ENCODE measurements around the gene ZNF571. TPM values are rescaled to one million over a fixed set of nuclear protein-coding genes. Genes with fewer than 3 reads are reported as not detected.

The ZNF571 gene
- total and polyA plus RNA-seq, 3 donors from 2014 or later = 5.9 to 13.1 (median 9.1) TPM

DNA sequence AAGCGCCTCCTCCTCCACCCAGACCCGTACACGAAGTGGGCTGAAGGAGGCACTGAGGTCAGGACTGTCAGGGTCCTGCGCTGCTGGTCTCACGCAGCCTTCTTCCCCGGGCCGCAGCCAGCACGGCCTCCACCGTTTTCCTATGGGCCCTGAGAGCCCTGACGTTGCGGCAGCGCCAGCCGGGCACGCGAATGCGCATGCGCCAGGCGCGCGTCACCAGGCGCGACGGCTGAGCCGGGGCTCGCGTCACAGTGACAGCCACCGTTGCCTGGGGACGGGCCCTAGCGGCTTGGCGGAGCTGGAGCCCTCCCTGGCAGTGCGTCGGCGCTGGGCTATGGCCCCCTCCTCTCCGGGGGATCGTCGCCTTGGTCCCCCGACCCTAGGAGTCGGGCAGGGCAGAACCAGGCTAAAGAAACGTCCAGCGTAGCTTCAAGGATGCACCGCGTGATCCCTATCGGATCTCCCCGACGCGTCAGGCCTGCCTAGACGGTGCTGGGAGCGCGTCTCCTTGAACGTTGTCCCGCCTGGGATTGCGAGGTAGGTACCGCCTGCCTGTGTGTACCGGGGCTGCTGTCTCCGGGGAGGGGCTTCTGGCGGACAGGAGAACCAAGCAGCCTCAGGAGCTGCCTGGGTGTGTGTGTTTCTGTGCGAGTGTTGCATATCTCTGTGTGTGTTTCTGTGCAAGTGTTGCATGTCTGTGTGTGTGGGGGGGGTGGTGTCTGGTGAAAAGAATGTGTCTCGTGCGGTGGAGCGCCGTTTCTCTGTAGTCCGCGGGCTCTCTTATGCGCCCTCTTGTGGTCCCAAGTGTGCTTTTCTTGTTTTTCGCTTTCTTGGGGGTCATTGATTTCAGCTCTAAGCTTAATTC is 43.2 kb downstream of the ZNF571 start:
- peak overlapping the region; percentile 64 to 83 for H3K4me3 ChIP-seq
- no peak for TF ChIP-seq POLR2A (IDR thresholded peaks at IDR 0.05)
- TF ChIP-seq, protein P1, sequence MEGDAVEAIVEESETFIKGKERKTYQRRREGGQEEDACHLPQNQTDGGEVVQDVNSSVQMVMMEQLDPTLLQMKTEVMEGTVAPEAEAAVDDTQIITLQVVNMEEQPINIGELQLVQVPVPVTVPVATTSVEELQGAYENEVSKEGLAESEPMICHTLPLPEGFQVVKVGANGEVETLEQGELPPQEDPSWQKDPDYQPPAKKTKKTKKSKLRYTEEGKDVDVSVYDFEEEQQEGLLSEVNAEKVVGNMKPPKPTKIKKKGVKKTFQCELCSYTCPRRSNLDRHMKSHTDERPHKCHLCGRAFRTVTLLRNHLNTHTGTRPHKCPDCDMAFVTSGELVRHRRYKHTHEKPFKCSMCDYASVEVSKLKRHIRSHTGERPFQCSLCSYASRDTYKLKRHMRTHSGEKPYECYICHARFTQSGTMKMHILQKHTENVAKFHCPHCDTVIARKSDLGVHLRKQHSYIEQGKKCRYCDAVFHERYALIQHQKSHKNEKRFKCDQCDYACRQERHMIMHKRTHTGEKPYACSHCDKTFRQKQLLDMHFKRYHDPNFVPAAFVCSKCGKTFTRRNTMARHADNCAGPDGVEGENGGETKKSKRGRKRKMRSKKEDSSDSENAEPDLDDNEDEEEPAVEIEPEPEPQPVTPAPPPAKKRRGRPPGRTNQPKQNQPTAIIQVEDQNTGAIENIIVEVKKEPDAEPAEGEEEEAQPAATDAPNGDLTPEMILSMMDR (IDR thresholded peaks at IDR 0.05) = peak; percentile 32 to 65 (median 42)
- 0 to 3% methylated on average over 9 to 62 of the region's 65 CpGs for WGBS, 2 donors
- peak; percentile 89 for DNase-seq
- intact Hi-C loops (cut with DNase I; ENCODE audit: low total_unique reads) = no loop called here
- H3K27ac ChIP-seq = peak overlapping the region; percentile 68 to 78
- H3K4me1 ChIP-seq = no peaks in the 10 kb centered on the region
- no peaks in the 10 kb centered on the region for H3K27me3 ChIP-seq
- H3K9me3 ChIP-seq = no peaks in the 10 kb centered on the region
- H3K36me3 ChIP-seq (ENCODE audit: low read depth, missing control alignments) = no peaks in the 10 kb centered on the region

DNA sequence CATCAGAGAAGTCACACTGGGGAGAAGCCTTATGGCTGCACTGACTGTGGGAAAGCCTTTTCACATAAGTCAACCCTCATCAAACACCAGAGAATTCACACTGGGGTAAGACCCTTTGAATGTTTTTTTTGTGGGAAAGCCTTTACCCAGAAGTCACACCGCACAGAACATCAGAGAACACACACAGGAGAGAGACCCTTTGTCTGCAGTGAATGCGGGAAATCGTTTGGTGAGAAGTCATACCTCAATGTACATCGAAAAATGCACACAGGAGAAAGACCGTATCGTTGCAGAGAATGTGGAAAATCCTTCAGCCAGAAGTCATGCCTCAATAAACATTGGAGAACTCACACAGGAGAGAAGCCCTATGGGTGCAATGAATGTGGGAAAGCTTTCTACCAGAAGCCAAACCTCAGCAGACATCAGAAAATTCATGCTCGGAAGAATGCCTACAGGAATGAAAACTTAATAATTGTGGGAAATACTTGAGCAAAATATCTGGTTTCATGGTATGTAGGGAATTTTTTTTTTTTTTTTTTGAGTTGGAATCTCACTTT is 57.1 kb downstream of the ZNF571 start:
- Histone ChIP-seq H3K27me3 (no peaks in the 10 kb centered on the region), H3K36me3 (ENCODE audit: low read depth, missing control alignments) (no peaks in the 10 kb centered on the region), H3K4me3 (no peak overlapping the region), H3K4me1 (no peaks in the 10 kb centered on the region), H3K27ac (no peak overlapping the region), H3K9me3 (no peaks in the 10 kb centered on the region)
- intact Hi-C loops (cut with DNase I; ENCODE audit: low total_unique reads) = no loop called here
- 93 to 99% methylated on average over 7 of the region's 7 CpGs for WGBS, 2 donors
- DNase-seq = no peak
- TF ChIP-seq POLR2A (IDR thresholded peaks at IDR 0.05) = no peak
- TF ChIP-seq, protein P1 (IDR thresholded peaks at IDR 0.05) = no peak

DNA sequence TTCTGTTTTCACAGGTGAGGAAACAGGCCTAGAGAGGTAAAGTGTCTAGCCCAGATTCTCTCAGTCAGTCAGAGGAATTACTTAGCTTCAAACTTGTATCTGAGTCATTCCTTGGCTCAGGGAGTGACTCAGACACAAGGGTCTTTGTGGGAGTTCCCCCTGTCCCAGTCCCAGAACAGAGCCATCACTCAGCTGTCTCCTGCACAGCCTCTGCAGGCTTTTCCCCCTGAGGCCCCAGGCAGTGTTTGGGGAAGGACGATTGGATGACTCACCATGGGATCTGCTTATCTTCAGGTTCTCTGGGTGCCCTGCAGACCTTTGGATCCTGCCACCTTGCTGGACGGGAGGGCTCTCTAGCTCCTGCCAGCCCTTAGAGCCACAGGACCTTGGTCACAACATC is 74.7 kb downstream of the ZNF571 start:
- intact Hi-C loops (cut with DNase I; ENCODE audit: low total_unique reads) = no loop called here
- H3K4me1 ChIP-seq = no peaks in the 10 kb centered on the region
- WGBS, 2 donors = 50 to 54% methylated on average over 1 to 2 of the region's 2 CpGs
- no peak overlapping the region for H3K27ac ChIP-seq
- H3K9me3 ChIP-seq = no peaks in the 10 kb centered on the region
- no peaks in the 10 kb centered on the region for H3K36me3 ChIP-seq (ENCODE audit: low read depth, missing control alignments)
- H3K27me3 ChIP-seq = no peaks in the 10 kb centered on the region
- TF ChIP-seq, protein P1 (IDR thresholded peaks at IDR 0.05) = no peak
- no peak for TF ChIP-seq POLR2A (IDR thresholded peaks at IDR 0.05)
- no peak overlapping the region for H3K4me3 ChIP-seq
- no peak for DNase-seq

Other genes starting within 250 kb of the ZNF571 start
- gene ZNF527, start 223.7 kb downstream of the ZNF571 start, total RNA-seq = 10 to 100 TPM; 19.4 to 22.5 TPM
- 6.8 TPM for gene ZNF527, start 223.7 kb downstream of the ZNF571 start, polyA plus RNA-seq (ENCODE audit: insufficient read depth, low read depth, low replicate concordance)
- 10 to 100 TPM; 21.2 to 29.9 TPM for gene ZNF569, start 127.3 kb downstream of the ZNF571 start, total RNA-seq
- gene ZNF569, start 127.3 kb downstream of the ZNF571 start, polyA plus RNA-seq (ENCODE audit: insufficient read depth, low read depth, low replicate concordance) = 14.4 TPM
- gene ZNF570, start 125.4 kb downstream of the ZNF571 start, total RNA-seq = 10 to 100 TPM; 14.3 to 14.6 TPM
- 7.3 TPM for gene ZNF570, start 125.4 kb downstream of the ZNF571 start, polyA plus RNA-seq (ENCODE audit: insufficient read depth, low read depth, low replicate concordance)
- 10 to 100 TPM; 25.6 to 33.5 TPM for gene ZNF793, start 87.9 kb downstream of the ZNF571 start, total RNA-seq
- gene ZNF793, start 87.9 kb downstream of the ZNF571 start, polyA plus RNA-seq (ENCODE audit: insufficient read depth, low read depth, low replicate concordance) = 7.3 TPM
- 1 to 10 TPM; 3.2 to 5.0 TPM for gene ZNF540, start 84 bp upstream of the ZNF571 start, total RNA-seq
- gene ZNF540, start 84 bp upstream of the ZNF571 start, polyA plus RNA-seq (ENCODE audit: insufficient read depth, low read depth, low replicate concordance) = 6.6 TPM
- 10 to 100 TPM; 19.6 to 36.2 TPM for gene ZFP30, start 60.7 kb upstream of the ZNF571 start, total RNA-seq
- 13.7 TPM for gene ZFP30, start 60.7 kb upstream of the ZNF571 start, polyA plus RNA-seq (ENCODE audit: insufficient read depth, low read depth, low replicate concordance)
- gene ZNF607, start 125.0 kb upstream of the ZNF571 start, total RNA-seq = 10 to 100 TPM in 1 of 2 donors, 1 to 10 TPM in 1; 7.7 to 10.2 TPM
- gene ZNF607, start 125.0 kb upstream of the ZNF571 start, polyA plus RNA-seq (ENCODE audit: insufficient read depth, low read depth, low replicate concordance) = 9.6 TPM
- gene ZNF573, start 184.8 kb upstream of the ZNF571 start, total RNA-seq = 10 to 100 TPM; 13.4 to 17.8 TPM
- gene ZNF573, start 184.8 kb upstream of the ZNF571 start, polyA plus RNA-seq (ENCODE audit: insufficient read depth, low read depth, low replicate concordance) = 12.7 TPM